Mammary epithelial cell (primary cell): ENCODE data around the gene FOXP4.

Source experiments
- CTCF ChIP-seq, 2 donors: IDR thresholded peaks in 1 of 2; conservative IDR thresholded peaks in 1 of 2; 2 replicates each; pipeline ENCODE4 v1.5.1; 2011 to 2012; ENCODE audit warnings: inconsistent platforms in 2 of 2, low read length in 2 of 2, mild to moderate bottlenecking in 2 of 2, control low read depth in 1 of 2, low read depth in 1 of 2; ENCODE audit not compliant: insufficient read depth in 1 of 2; ENCODE audit errors: extremely low read depth in 1 of 2
- EZH2 ChIP-seq: IDR thresholded peaks from 2 replicates; pipeline ENCODE4 v1.6.1; 2012; ENCODE audit warnings: low read length, inconsistent platforms, borderline replicate concordance

GRCh38 chr6:41625442-41625841 is 79.3 kb downstream of the FOXP4 start:
- TF ChIP-seq CTCF (conservative IDR thresholded peaks at IDR 0.05 in 1 of 2, IDR thresholded peaks at IDR 0.05 in 1 of 2; ENCODE audit: extremely low read depth in 1 of 2, insufficient read depth in 1 of 2, low read depth in 1 of 2, low read length in 2 of 2) (no peak), EZH2 (no peak)
